ENCODE data around the gene ANKRD17.

ANKRD17 gene

DNA sequence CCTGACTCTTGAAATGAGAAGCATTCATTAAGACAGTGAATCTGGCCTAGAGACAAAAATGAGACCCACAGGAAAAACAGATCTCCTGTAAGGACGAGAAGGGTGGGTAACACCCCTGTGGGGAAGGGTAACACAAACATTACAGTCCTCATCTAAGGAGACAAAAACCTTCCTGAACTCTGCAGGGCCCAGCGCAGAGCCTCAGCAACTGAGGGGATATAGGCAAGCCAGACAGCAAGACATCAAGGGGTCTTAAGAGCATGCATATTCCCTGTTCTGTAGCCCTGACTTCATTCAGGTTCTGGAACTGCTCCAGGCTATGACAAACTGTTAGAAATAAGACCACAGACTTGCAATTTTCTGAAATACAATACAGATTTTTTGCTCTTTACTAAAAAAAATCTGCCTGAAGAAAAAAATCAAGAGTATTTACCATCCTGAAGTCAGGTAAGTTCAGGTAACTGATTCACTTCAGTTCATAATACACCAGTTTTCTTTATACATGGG is 204.6 kb downstream of the ANKRD17 start:
- no peak for DNase-seq (ENCODE audit: low spot score)

- DNase-seq (ENCODE audit: low spot score), result no peak
Observed at GRCh38 chr4:73053076-73053475, 205.5 kb downstream of the ANKRD17 start.

- no peak for DNase-seq (ENCODE audit: low spot score)
Observed at GRCh38 chr4:73051625-73052024, 207.0 kb downstream of the ANKRD17 start.

DNA sequence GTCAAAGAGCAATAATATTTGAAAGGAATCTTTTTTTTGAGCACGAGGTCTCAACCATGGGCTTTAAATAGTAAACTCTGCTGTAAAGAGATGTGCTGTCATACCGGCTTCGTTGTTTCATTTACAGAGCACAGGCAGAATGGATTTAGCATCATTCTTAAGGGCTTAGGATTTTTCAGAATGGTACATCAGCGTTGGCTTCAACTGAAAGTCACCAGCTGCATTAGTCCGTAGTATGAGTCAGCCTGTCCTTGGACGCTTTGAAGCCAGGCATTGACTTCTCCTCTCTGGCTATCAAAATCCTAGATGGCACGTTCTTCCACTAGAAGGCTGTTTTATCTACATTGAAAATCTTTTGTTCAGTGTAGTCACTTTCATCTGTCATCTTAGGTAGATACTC is 212.7 kb downstream of the ANKRD17 start:
- no peak for DNase-seq (ENCODE audit: low spot score)

DNA sequence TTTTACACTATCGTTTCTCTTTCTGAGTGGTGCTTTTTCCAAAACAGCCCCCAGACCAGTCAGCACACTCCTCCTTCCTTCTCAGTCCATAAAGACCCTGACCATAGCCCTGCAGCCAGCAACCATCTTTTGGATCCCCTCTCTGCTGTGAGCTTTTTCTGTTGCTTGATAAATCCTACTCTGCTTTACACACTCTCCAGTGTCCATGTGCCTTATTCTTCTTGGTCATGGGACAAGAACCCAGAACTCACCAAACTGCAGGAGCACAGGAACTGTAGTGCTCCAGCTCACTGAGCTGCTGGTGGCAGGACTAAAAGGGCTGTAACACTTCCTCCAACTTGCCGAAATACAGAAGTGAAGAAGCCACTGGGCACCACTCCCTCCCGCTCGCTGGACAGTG is 221.5 kb downstream of the ANKRD17 start:
- no peak for DNase-seq (ENCODE audit: low spot score)

DNA sequence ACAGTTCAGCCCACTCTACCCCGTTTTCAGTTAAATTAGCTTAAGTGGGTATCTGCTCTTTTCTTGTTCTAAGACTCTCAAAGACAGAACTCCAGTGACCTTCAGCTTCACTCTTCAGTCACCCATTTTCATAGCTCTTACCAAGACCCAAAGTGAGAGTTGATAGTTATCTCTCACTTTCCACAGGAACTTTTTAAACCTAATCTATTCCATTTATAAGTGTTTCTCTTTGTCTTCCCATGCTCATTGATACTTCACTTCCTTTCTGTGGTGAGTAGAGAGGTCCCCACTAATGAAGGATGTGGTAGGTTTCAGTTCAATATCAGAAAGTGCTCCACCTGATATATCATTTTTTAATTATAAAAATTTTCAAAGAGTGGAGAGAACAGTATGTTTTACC is 222.5 kb downstream of the ANKRD17 start:
- no peak for DNase-seq (ENCODE audit: low spot score)

- no peak for DNase-seq (ENCODE audit: low spot score)
Observed at GRCh38 chr4:73034896-73035295, 223.7 kb downstream of the ANKRD17 start.

DNA sequence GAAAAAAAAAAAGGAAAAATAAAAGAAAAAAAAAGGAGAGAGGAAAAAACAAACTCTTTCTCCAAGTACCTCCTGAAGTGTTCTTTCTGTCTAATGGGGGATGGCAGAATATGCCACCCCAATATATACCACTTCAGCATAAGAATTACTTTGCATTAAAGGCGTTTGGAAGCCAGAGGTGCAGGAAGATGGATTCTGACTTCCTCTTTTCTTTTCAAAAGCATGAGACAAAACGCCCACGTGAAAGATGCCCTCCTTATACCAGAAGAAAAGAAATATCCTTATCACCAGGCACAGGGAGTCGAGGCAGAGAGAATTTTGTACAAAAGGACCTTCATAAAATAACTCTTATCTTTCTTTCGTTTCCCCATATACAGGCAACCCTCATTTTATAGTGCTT is 230.0 kb downstream of the ANKRD17 start:
- no peak for DNase-seq (ENCODE audit: low spot score)

All from kidney capillary endothelial cell (primary cell).